Suprapubic skin (tissue), 3 donors: ENCODE measurements around the gene ACVR1B.

Experiments used
- CTCF ChIP-seq, 2 donors: fragments of 200-600 bp in 1 of 2; fragments of 450-650 bp in 1 of 2; sonication (generic) in 1 of 2; IDR thresholded peaks; one replicate each; pipeline ENCODE4 v1.5.1; 2016 to 2019; ENCODE audit warnings: antibody characterized with exemption in 2 of 2, mild to moderate bottlenecking in 1 of 2, moderate library complexity in 1 of 2
- EP300 ChIP-seq: sonication (generic); formaldehyde crosslinking; IDR thresholded peaks from one replicate; pipeline ENCODE4 v1.6.1; 2017; ENCODE audit warnings: antibody characterized with exemption

GRCh38 chr12:51960890-51961289 is 9.4 kb downstream of the ACVR1B start:
- TF ChIP-seq CTCF (IDR thresholded peaks at IDR 0.05) (no peak), EP300 (no peak)
